ENCODE data around the gene DUSP9.
"Not testable (repeated sequence)": the region's sequence is repeated elsewhere in the genome, so short reads cannot be mapped to it uniquely, and the experiment has no call there.

The DUSP9 gene

DNA sequence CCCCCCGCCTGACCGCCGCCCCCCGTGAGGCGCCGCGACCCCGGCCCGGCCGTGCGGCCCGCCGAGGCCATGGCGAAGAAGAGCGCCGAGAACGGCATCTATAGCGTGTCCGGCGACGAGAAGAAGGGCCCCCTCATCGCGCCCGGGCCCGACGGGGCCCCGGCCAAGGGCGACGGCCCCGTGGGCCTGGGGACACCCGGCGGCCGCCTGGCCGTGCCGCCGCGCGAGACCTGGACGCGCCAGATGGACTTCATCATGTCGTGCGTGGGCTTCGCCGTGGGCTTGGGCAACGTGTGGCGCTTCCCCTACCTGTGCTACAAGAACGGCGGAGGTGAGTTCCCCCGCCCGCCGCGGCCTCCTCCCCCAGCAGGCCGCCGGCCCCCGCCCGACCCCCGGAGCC lies 41.5 kb downstream of the DUSP9 start:
- Histone ChIP-seq H3K27me3 (no peaks in the 10 kb centered on the region), H3K4me3 (peak overlapping the region; percentile 60 to 66), H3K27ac (peak overlapping the region; percentile 74 to 75), H3K4me1 (peaks cover 0 to 16% (median 9%) of the 10 kb centered on the region in 4 donors), H3K9me3 (no peaks in the 10 kb centered on the region), H3K36me3 (peaks cover 0 to 4% (median 0%) of the 10 kb centered on the region in 3 donors)
- DNase-seq: no peak
- intact Hi-C loops (cut with DNase I; ENCODE audit: low total_unique reads): no loop called here
- TF ChIP-seq, protein P1, sequence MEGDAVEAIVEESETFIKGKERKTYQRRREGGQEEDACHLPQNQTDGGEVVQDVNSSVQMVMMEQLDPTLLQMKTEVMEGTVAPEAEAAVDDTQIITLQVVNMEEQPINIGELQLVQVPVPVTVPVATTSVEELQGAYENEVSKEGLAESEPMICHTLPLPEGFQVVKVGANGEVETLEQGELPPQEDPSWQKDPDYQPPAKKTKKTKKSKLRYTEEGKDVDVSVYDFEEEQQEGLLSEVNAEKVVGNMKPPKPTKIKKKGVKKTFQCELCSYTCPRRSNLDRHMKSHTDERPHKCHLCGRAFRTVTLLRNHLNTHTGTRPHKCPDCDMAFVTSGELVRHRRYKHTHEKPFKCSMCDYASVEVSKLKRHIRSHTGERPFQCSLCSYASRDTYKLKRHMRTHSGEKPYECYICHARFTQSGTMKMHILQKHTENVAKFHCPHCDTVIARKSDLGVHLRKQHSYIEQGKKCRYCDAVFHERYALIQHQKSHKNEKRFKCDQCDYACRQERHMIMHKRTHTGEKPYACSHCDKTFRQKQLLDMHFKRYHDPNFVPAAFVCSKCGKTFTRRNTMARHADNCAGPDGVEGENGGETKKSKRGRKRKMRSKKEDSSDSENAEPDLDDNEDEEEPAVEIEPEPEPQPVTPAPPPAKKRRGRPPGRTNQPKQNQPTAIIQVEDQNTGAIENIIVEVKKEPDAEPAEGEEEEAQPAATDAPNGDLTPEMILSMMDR (IDR thresholded peaks at IDR 0.05): no peak

DNA sequence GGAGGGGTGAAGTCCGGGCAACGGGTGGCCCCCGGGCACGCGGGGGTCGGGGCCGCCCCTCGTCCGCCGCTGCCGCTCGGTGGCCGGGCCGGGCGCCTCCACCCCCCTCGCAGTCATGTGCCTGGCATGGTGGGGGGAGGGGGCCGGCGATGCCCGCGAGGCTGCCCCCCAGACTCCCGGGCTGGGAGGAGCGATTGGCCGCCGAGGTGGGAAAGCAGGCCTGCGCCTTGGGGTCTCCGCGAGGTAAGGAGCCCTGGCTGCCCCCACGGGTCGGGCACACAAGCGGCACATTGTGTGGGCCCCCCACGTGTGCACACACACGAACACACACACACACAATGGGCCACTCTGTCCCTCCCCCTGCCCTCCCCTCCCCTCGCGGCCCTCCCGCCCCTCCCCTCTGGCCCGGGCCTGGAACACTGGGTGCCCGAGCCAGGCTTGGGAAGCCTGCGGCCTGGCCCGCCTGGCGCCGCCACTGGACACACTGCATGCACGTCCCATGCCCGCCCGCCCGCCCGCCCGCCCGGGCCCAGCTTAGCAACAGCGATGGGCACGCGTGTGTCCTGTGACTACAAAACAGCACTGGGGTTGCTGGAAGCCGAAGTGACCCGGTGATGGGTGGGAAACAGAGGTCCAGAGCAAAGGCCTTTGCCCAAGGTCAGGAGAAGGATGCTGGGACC lies 42.0 kb downstream of the DUSP9 start:
- Histone ChIP-seq H3K36me3 (peaks cover 0 to 10% (median under 1%) of the 10 kb centered on the region in 3 donors), H3K4me3 (peak overlapping the region; percentile 60 to 66), H3K9me3 (no peaks in the 10 kb centered on the region), H3K4me1 (peaks cover 0 to 16% (median 9%) of the 10 kb centered on the region in 4 donors), H3K27me3 (no peaks in the 10 kb centered on the region), H3K27ac (peak overlapping the region; percentile 74 to 75)
- peak; percentile 45 to 89 for DNase-seq
- TF ChIP-seq, protein P1 (IDR thresholded peaks at IDR 0.05): no peak
- intact Hi-C loops (cut with DNase I; ENCODE audit: low total_unique reads): no loop called here

DNA sequence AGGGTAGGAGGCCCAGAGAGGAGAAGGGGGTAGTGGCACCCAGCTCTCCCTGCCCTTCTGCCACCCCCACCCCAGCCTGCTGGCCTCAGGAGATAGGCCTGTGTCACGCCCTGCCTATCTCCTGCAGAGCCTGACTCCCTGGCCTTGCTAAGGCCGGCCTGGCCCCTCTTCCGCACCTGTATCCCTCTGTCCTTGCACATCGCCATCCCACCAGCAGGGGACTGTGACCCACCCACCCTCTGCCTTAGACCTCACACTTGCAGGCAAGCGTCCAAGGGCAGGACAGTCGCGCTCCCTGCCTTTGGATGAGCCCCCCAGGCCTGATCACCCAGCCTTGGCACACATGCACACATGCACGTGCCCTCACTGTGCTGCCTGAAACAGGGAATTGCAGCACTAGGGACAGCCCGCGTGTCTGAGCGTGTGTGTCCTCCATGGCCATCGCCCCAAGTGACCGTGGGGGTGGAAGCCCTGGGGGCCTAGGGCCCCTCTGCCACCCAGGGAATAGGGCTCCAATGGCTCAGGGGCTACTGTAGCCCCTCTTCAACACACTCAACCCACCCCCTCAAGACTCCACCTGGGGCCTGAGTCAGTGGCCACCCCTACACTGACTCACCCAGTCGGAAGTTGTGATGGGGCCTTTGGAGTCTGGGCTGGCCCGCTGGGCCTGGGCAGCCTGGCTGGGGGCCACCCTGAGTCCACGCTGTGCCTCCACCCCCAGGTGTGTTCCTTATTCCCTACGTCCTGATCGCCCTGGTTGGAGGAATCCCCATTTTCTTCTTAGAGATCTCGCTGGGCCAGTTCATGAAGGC lies 42.9 kb downstream of the DUSP9 start:
- H3K9me3 ChIP-seq: no peaks in the 10 kb centered on the region
- H3K4me1 ChIP-seq: peaks cover 0 to 16% (median 9%) of the 10 kb centered on the region in 4 donors
- intact Hi-C loops (cut with DNase I; ENCODE audit: low total_unique reads): no loop called here
- no peaks in the 10 kb centered on the region for H3K27me3 ChIP-seq
- peak overlapping the region; percentile 65 to 74 for H3K27ac ChIP-seq
- H3K36me3 ChIP-seq: peaks cover 0 to 18% (median 4%) of the 10 kb centered on the region in 3 donors
- DNase-seq: no peak
- TF ChIP-seq, protein P1 (IDR thresholded peaks at IDR 0.05): no peak
- peak overlapping the region; percentile 60 to 66 for H3K4me3 ChIP-seq

DNA sequence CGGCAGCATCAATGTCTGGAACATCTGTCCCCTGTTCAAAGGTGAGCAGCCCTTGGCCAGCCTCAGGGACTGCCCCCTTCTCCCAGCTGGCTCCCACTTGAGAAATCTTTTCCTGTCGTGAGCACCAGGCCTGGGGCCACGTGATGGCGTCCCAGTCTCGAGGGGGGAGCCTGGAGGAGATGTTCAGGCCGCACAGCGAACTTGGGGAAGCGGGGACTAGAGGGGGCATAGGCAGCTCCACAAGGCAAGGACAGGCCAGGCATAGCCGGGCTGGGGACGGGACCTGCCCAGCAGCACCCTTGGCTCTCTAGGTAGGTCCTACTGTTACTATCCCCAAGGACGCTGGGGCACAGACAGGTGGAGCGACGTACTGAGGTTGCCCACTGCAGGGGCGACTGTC lies 43.5 kb downstream of the DUSP9 start:
- Histone ChIP-seq H3K36me3 (peaks cover 0 to 22% (median 4%) of the 10 kb centered on the region in 3 donors), H3K27ac (peak overlapping the region in 1 of 2 donors; percentile 74), H3K9me3 (no peaks in the 10 kb centered on the region), H3K4me3 (no peak overlapping the region), H3K4me1 (peaks cover 0 to 16% (median 9%) of the 10 kb centered on the region in 4 donors), H3K27me3 (no peaks in the 10 kb centered on the region)
- intact Hi-C loops (cut with DNase I; ENCODE audit: low total_unique reads): no loop called here
- TF ChIP-seq, protein P1 (IDR thresholded peaks at IDR 0.05): no peak
- no peak for DNase-seq

DNA sequence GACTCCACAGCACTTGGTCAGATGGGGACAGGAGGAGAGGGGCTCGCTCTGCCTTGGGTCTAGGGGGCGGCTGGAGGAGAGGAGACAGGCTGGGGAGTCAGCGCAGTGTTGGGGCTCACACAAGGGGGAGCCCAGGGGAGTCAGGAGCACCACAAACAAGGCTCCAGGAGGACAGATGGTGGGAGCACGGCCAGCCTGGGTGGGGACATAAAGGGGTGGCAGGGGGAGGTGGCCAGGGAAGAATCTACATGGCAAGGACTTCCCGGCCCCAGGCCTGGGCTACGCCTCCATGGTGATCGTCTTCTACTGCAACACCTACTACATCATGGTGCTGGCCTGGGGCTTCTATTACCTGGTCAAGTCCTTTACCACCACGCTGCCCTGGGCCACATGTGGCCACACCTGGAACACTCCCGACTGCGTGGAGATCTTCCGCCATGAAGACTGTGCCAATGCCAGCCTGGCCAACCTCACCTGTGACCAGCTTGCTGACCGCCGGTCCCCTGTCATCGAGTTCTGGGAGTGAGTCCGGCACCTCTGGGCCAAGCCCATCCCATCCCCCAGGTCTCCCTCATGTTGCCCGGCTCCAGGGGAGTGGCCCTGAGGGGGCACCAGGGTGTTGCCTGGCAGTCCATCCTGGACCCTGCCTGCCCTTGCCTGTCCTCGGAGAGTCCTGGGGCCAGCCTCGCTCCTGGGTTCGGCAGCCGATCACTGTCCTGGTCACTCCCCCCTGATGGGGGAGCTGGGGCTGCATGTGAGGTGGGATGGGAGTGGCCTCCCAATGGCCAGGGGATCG lies 44.2 kb downstream of the DUSP9 start:
- H3K4me3 ChIP-seq; DNase-seq; H3K27ac ChIP-seq; H3K27me3 ChIP-seq; intact Hi-C loops (cut with DNase I; ENCODE audit: low total_unique reads); H3K9me3 ChIP-seq: not testable (repeated sequence)
- H3K4me1 ChIP-seq: peaks cover 0 to 16% (median 9%) of the 10 kb centered on the region in 4 donors
- peaks cover 0 to 23% (median 4%) of the 10 kb centered on the region in 3 donors for H3K36me3 ChIP-seq

Measured in tibial artery (tissue), 4 donors.